Measurements from ENCODE around the gene CCT8.
"Not testable (repeated sequence)": the region's sequence is repeated elsewhere in the genome, so short reads cannot be mapped to it uniquely, and the experiment has no call there.

CCT8 gene

DNA sequence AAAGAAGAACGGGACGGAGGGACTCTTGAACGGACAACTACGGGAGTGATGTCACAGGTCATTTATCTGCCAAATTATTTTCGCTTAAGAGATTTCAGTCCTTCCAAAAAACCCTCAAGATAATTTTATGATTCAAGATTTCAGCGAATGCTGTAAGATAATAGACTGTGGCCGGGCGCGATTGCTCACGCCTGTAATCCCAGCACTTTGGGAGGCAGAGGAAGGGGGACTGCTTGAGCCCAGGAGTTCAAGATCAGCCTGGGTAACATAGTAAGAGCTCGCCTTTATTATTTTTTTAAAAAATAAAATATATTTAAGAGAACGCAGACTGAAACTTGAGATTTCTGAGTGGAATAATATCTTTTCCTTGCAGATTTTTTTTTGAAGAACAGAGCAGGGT is 54.9 kb downstream of the CCT8 start:
- no peak for DNase-seq (ENCODE audit: low spot score)

DNA sequence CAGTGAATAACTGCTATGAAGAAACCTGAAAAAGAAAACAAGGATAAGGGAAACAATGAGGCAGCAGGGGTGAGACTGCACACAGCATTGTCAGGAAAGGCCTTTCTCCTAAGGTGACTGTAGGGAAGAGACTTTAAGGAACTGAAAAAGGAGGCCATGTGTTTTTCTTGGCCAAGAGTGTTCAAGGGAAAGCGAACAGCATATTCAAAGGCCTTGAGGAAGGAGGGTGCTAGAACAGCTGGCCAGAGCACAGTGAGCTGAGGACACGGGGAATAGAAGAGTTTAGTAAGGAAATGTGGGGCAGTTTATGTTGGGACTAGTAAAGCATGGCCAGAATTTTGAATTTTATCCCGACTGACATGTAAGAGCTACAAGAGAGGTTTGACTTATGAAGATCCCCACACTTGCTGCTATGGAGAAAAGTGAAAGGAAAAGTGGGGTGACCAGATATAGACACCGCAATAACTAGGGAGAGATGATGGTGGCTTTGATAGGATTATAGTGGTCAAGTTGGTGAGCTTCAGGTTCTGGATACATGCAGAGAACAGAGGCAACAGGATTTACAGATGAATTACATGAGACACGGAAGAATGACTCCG is 55.7 kb downstream of the CCT8 start:
- no peak for DNase-seq (ENCODE audit: low spot score)

DNA sequence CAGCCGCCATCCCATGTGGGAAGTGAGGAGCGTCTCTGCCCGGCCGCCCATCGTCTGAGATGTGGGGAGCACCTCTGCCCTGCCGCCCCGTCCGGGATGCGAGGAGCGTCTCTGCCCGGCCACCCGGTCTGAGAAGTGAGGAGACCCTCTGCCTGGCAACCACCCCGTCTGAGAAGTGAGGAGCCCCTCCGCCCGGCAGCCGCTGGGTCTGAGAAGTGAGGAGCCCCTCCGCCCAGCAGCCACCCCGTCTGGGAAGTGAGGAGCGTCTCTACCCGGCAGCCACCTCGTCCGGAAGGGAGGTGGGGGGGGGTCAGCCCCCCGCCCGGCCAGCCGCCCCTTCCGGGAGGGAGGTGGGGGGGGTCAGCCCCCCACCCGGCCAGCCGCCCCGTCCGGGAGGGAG is 62.2 kb downstream of the CCT8 start:
- not testable (repeated sequence) for DNase-seq (ENCODE audit: low spot score)

DNA sequence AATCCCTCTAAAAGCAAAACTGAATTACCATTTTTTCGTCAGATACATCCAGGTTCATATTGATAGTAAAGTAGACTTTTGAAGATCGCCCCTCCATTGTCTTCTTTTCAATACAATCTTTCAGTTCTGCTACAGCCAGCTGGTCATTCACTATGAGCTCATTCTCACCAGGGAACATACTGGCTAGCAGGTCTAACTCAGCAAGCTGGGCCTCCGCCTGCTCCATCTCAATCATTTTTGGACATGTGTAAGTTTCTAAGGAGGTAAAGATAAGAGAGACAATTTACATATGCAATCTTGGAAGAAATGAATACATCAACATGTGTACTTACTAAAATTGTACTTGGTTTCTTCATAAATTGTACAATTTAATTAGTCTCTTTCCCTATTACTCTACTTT is 65.1 kb downstream of the CCT8 start:
- DNase-seq (ENCODE audit: low spot score) = no peak

DNA sequence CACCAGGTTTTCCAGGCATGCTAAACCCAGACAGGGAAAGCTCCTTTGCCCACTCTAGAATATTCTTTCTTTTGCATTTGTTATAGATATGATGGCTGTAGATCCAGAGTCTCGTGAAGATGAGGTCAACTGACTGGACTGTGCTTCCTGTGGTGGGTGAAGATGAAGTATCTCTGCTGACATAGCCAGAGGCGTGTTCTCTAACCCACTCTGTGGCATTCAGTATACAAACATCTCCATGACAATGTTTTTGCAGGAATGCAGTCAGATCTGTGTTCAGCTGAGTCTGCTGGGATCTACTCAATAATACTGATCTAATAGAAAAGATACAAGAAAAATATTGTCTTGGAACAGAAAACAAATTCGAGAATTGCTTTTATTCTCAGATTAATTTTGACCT is 65.6 kb downstream of the CCT8 start:
- no peak for DNase-seq (ENCODE audit: low spot score)

DNA sequence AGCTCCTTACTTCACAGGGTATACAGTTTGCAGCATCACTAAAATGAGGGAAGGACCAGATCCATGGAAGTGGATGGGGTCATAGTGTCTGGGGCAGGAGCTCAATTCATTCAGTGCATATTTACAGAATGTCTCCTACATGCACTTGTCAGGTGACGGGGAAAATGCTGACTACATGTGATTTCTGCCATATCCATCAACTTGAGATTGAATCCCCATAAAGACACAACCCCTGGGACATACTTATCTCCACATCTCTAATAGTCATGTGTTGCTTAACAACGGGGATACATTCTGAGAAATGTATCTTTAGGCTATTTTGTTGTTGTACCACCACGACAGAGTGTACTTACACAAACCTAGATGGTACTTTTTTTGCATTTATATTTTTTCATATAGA is 66.3 kb downstream of the CCT8 start:
- DNase-seq (ENCODE audit: low spot score) = no peak

Data from left forelimb (tissue), 1 donor.